Measurements from ENCODE around the gene PDIA6. TPM values are rescaled to one million over a fixed set of nuclear protein-coding genes. Genes with fewer than 3 reads are reported as not detected.

The PDIA6 gene
- total RNA-seq, 1 experiment from 2014 or later = 314 TPM

DNA sequence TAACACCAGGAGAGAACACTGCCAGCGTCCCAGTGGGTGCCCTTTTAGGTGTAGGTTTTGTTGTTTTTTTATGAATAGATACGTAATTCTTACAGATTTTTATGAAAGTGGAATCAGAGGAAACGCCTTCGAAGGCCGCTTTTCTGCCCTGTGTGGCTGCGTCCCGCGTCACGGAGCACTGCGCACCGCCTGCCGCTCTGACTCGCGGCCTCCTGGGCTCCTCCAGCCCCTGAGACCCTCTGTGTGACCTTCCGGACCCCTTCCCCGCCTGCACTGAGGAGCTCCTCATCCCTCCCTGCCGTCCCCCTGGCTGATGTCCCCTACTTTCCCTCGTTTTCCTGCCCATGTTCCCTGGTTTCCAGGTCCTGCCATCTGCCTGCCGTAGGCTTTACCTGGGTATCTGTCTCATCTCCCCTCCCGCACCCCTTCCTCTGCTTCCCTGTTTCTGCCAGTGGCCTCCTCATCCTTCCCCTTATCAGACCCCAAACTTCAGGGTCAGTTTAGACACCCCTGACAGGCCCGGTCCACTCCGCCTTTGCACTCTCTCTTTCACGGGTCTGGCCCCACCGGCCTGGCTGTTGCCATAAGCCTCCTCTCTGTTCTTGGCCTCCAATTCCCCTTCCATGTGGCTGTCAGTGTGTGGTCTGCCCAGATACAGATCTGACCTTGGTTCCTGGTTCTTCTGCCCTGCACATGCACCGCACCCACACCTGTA, 32.7 kb downstream of the PDIA6 start:
- H3K27me3 ChIP-seq (replicated peaks; ENCODE audit: insufficient read depth, low read depth, low read length, poor library complexity) = no peaks in the 10 kb centered on the region
- CTCF ChIA-PET = interaction anchor here (0.5 kb wide), 1 partner anchor 55 kb away, joined by 13 read pairs; no protein-coding TSS in a partner anchor
- POLR2A ChIA-PET (ENCODE audit: low non-redundant PET) = no interaction called here
- intact Hi-C loops (cut with micrococcal nuclease; ENCODE audit: unreplicated experiment) = no loop called here
- no TSS peak for BruUV-seq (replicated peaks)
- peaks cover 61% of the 10 kb centered on the region for H3K36me3 ChIP-seq (ENCODE audit: insufficient read depth, low read length, poor library complexity, severe bottlenecking)
- no peak overlapping the region for H3K27ac ChIP-seq (ENCODE audit: low read depth, low read length, poor library complexity, severe bottlenecking)
- no peaks in the 10 kb centered on the region for H3K4me1 ChIP-seq (ENCODE audit: insufficient read depth, low read length, poor library complexity, severe bottlenecking)
- TF ChIP-seq EZH2 (IDR thresholded peaks at IDR 0.05; ENCODE audit: borderline replicate concordance, low read depth, low read length, poor library complexity, severe bottlenecking) = no peak
- no peak overlapping the region for H3K4me3 ChIP-seq (ENCODE audit: low read depth, low read length, poor library complexity, severe bottlenecking)
- H3K9me3 ChIP-seq (ENCODE audit: low read depth, low read length, poor library complexity, severe bottlenecking) = no peaks in the 10 kb centered on the region
- no peak for DNase-seq (ENCODE audit: low spot score)

- no peak for TF ChIP-seq CTCF (conservative IDR thresholded peaks at IDR 0.05; ENCODE audit: low read depth, low read length)
- TF ChIP-seq EZH2 (IDR thresholded peaks at IDR 0.05; ENCODE audit: borderline replicate concordance, low read depth, low read length, poor library complexity, severe bottlenecking) = no peak
- intact Hi-C loops (cut with micrococcal nuclease; ENCODE audit: unreplicated experiment) = no loop called here
- no peaks in the 10 kb centered on the region for H3K9me3 ChIP-seq (ENCODE audit: low read depth, low read length, poor library complexity, severe bottlenecking)
- ChIA-PET POLR2A (ENCODE audit: low non-redundant PET) (no interaction called here), CTCF (no interaction called here)
- peaks cover 49% of the 10 kb centered on the region for H3K36me3 ChIP-seq (ENCODE audit: insufficient read depth, low read length, poor library complexity, severe bottlenecking)
- H3K4me1 ChIP-seq (ENCODE audit: insufficient read depth, low read length, poor library complexity, severe bottlenecking) = no peaks in the 10 kb centered on the region
- DNase-seq (ENCODE audit: low spot score) = no peak
- H3K4me3 ChIP-seq (ENCODE audit: low read depth, low read length, poor library complexity, severe bottlenecking) = no peak overlapping the region
- no TSS peak for BruUV-seq (replicated peaks)
- H3K27me3 ChIP-seq (replicated peaks; ENCODE audit: insufficient read depth, low read depth, low read length, poor library complexity) = no peaks in the 10 kb centered on the region
- H3K27ac ChIP-seq (ENCODE audit: low read depth, low read length, poor library complexity, severe bottlenecking) = no peak overlapping the region
Measured at GRCh38 chr2:10778724-10779115, 33.9 kb downstream of the PDIA6 start.

- DNase-seq (ENCODE audit: low spot score) = no peak
- TF ChIP-seq CTCF (conservative IDR thresholded peaks at IDR 0.05; ENCODE audit: low read depth, low read length) = no peak
- TF ChIP-seq EZH2 (IDR thresholded peaks at IDR 0.05; ENCODE audit: borderline replicate concordance, low read depth, low read length, poor library complexity, severe bottlenecking) = no peak
- H3K4me3 ChIP-seq (ENCODE audit: low read depth, low read length, poor library complexity, severe bottlenecking) = no peak overlapping the region
- peaks cover 43% of the 10 kb centered on the region for H3K36me3 ChIP-seq (ENCODE audit: insufficient read depth, low read length, poor library complexity, severe bottlenecking)
- no peaks in the 10 kb centered on the region for H3K4me1 ChIP-seq (ENCODE audit: insufficient read depth, low read length, poor library complexity, severe bottlenecking)
- no peak overlapping the region for H3K27ac ChIP-seq (ENCODE audit: low read depth, low read length, poor library complexity, severe bottlenecking)
- POLR2A ChIA-PET (ENCODE audit: low non-redundant PET) = interaction anchor here (0.6 kb wide), 1 partner anchor 59 kb away, joined by 3 read pairs; no protein-coding TSS in a partner anchor
- no peaks in the 10 kb centered on the region for H3K27me3 ChIP-seq (replicated peaks; ENCODE audit: insufficient read depth, low read depth, low read length, poor library complexity)
- CTCF ChIA-PET = no interaction called here
- H3K9me3 ChIP-seq (ENCODE audit: low read depth, low read length, poor library complexity, severe bottlenecking) = no peaks in the 10 kb centered on the region
- BruUV-seq (replicated peaks) = no TSS peak
- intact Hi-C loops (cut with micrococcal nuclease; ENCODE audit: unreplicated experiment) = no loop called here
Measured at GRCh38 chr2:10777842-10778723, 34.5 kb downstream of the PDIA6 start.

All from A673 (cell line).